Right atrium auricular region (tissue), 2 donors: Measurements from ENCODE around the gene DNAJB8. TPM values are rescaled to one million over a fixed set of nuclear protein-coding genes. Genes with fewer than 3 reads are reported as not detected.

Experiments
- DNase-seq: peaks from one replicate; pipeline ENCODE4 v3.0.0-alpha.2; 2019; ENCODE audit warnings: low spot score
- H3K27ac ChIP-seq, 2 donors: fragments of 200-600 bp; sonication (generic); 1 replicate in 1 of 2; 2 replicates in 1 of 2; pipeline ENCODE4 v1.5.1; 2016 to 2019
- H3K27me3 ChIP-seq, 2 donors: fragments of 200-600 bp; sonication (generic); one replicate each; pipeline versions ENCODE4 v1.5.1 to v1.6.0; 2017 to 2019
- H3K36me3 ChIP-seq: fragments of 200-600 bp; sonication (generic); one replicate; pipeline ENCODE4 v1.5.1; 2016
- H3K4me1 ChIP-seq, 2 donors: fragments of 200-600 bp; sonication (generic); one replicate each; pipeline versions ENCODE4 v1.5.1 to v1.6.0; 2017 to 2019
- H3K4me3 ChIP-seq, 2 donors: fragments of 200-600 bp; sonication (generic); 1 replicate in 1 of 2; 2 replicates in 1 of 2; pipeline ENCODE4 v1.5.1; 2017 to 2019; ENCODE audit warnings: mild to moderate bottlenecking in 1 of 2, moderate library complexity in 1 of 2
- H3K9me3 ChIP-seq, 2 donors: fragments of 200-600 bp; sonication (generic); one replicate each; pipeline ENCODE4 v1.5.1; 2019
- total RNA-seq, 2 donors: library from RNA; depleted of rRNA; stranded (reverse); fragments of >200 nt; gene quantifications; one replicate each; pipeline ENCODE4 v1.1.0, GENCODE V29; 2016
- TF ChIP-seq, protein P1 (sequence below), 2 donors: fragments of 200-600 bp; sonication (generic); IDR thresholded peaks; one replicate each; pipeline ENCODE4 v1.5.1; 2019; ENCODE audit warnings: antibody characterized with exemption in 2 of 2

DNAJB8 gene
- total RNA-seq, 2 donors from 2014 or later = not detected

DNA sequence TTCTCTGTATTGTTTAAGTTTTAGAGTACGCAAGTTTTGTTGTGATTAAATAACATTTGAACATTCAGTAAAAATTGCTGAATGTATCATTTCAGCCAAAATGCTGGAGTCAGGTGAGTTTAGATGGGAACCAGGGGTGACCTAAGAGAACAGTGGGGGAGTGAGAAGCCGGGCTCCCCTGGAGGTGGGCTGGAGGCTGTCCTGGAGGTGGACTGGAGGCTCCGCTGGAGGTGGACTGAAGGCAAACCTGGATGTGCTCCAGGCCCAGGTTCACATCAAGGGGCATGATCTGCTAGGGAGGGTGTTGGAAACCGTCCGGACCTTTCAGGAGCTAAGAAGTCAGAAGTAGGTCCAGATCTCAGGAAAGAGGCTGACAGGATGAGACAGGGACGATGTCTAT lies 23.7 kb downstream of the DNAJB8 start:
- DNase-seq = no peak

DNA sequence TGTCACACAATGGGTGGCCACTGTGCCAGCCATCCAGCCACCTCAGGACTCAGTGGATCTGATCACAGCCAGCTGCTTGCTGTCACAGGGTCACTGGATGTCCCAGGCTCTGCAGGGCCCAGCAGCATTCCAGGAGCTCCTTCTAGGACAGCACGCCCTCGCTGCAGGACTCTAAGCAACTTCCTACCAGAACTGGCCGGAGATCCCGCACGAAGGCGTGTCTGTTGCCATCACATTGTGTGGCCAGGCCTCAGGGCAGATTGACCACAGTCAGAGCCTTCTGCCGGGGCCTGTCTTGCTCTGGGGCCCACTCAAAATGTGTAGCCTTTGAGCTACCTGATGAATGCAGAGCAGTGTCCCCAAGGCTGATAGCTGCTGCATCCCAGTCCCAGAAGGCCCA lies 24.6 kb downstream of the DNAJB8 start:
- Histone ChIP-seq H3K4me1 (no peaks in the 10 kb centered on the region), H3K4me3 (no peak overlapping the region), H3K36me3 (no peaks in the 10 kb centered on the region), H3K27ac (no peak overlapping the region), H3K27me3 (no peaks in the 10 kb centered on the region), H3K9me3 (no peaks in the 10 kb centered on the region)
- TF ChIP-seq, protein P1, sequence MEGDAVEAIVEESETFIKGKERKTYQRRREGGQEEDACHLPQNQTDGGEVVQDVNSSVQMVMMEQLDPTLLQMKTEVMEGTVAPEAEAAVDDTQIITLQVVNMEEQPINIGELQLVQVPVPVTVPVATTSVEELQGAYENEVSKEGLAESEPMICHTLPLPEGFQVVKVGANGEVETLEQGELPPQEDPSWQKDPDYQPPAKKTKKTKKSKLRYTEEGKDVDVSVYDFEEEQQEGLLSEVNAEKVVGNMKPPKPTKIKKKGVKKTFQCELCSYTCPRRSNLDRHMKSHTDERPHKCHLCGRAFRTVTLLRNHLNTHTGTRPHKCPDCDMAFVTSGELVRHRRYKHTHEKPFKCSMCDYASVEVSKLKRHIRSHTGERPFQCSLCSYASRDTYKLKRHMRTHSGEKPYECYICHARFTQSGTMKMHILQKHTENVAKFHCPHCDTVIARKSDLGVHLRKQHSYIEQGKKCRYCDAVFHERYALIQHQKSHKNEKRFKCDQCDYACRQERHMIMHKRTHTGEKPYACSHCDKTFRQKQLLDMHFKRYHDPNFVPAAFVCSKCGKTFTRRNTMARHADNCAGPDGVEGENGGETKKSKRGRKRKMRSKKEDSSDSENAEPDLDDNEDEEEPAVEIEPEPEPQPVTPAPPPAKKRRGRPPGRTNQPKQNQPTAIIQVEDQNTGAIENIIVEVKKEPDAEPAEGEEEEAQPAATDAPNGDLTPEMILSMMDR (IDR thresholded peaks at IDR 0.05) = no peak
- no peak for DNase-seq

More for the DNA sequence above, 23.7 kb downstream of the DNAJB8 start:
- H3K4me1 ChIP-seq = no peaks in the 10 kb centered on the region
- no peaks in the 10 kb centered on the region for H3K36me3 ChIP-seq
- no peaks in the 10 kb centered on the region for H3K27me3 ChIP-seq
- TF ChIP-seq, protein P1 (IDR thresholded peaks at IDR 0.05) = no peak
- H3K27ac ChIP-seq = no peak overlapping the region
- H3K9me3 ChIP-seq = no peaks in the 10 kb centered on the region
- H3K4me3 ChIP-seq = no peak overlapping the region

DNA sequence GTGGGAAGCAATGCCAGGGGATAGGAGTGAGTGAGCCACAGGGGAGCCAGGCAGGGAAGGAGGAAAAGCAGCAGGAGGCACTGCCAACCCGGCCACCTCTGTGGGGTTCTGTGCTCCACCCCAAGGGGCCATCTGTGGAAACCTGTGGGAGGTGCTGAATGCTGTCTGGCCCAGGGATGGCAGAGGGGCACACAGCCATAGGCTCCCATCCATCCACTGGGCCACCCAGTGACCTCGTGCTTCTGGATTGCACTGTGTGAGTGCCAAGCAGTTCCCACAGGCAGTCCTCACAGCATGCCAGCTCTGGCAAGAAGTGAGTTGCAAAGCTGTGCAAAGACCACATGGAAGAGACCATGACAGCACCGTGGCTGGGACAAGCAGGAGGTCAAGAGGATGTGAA lies 27.5 kb downstream of the DNAJB8 start:
- Histone ChIP-seq H3K27ac (no peak overlapping the region), H3K27me3 (no peaks in the 10 kb centered on the region), H3K4me1 (no peaks in the 10 kb centered on the region), H3K4me3 (no peak overlapping the region), H3K9me3 (no peaks in the 10 kb centered on the region), H3K36me3 (no peaks in the 10 kb centered on the region)
- no peak for DNase-seq
- TF ChIP-seq, protein P1 (IDR thresholded peaks at IDR 0.05) = no peak

DNA sequence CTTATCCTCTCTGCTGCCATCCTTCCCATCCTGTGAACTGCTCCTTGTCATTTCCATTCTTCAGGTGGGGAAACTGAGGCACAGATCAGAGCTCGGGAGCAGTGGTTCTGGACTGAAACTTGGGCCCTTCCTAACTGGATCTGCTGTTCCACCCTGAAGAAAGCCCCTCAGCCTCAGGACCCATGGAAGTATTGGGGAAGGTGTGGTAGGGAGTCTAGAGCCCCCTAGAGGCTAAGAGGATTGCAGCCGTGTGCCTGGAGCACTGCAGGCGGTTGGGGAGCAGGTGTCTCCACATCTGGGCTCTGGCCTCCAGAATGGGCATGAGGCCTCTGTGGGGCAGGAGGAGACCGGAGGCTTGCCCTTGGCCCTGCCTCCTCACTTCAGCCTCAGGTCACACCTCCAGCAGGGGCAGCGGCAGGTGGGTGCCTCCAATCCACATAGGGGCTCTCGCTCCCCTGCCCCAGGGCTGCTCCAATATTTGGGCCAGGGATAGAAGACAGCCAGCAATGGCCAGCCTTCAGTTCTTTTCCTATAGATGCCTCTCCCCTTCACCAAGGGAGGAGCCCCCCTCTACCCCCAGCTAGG lies 28.1 kb downstream of the DNAJB8 start:
- H3K9me3 ChIP-seq = no peaks in the 10 kb centered on the region
- TF ChIP-seq, protein P1 (IDR thresholded peaks at IDR 0.05) = no peak
- no peaks in the 10 kb centered on the region for H3K27me3 ChIP-seq
- H3K36me3 ChIP-seq = no peaks in the 10 kb centered on the region
- H3K4me3 ChIP-seq = no peak overlapping the region
- H3K27ac ChIP-seq = no peak overlapping the region
- no peaks in the 10 kb centered on the region for H3K4me1 ChIP-seq
- DNase-seq = no peak

DNA sequence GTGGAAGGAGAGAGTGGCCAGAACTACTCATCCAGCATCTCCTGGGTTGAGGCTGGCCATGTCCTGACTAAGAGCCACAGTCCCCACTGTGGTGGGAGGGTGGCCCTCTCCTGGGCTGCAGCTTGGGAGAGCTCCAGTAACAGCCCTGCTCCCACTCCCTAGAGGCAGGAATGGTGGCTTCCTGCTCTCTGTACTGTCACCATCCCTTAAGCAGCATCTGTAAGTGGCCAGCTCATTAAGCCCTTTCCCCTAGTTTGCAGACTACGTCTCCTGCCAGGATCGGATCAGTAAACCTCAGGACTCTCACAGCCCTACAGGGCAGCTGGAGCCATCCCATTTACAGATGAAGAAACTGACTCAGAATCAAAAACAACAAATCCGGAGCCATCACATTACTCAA lies 30.5 kb downstream of the DNAJB8 start:
- no peaks in the 10 kb centered on the region for H3K27me3 ChIP-seq
- TF ChIP-seq, protein P1 (IDR thresholded peaks at IDR 0.05) = no peak

DNA sequence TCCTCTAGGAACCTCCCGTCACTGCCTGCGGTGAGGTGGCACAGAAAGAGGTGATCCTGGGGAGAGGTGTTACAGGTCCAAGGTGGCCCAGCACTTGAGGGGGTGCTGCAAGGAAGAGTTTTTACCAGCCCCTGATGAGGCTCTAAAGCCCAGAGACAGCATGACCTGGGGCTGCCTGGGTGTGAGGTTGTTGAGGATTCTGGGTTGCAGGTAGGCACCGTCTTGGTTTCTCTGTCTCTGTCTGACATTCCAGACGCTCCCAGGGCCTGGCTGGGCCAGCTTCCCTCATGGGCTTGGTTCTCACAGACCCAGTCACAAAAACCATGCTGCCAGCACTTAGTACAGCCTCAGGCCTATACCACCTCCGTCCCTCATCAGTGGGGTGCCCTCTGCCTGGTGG lies 31.1 kb downstream of the DNAJB8 start:
- Histone ChIP-seq H3K27me3 (no peaks in the 10 kb centered on the region), H3K36me3 (no peaks in the 10 kb centered on the region), H3K27ac (no peak overlapping the region), H3K4me1 (peaks cover 0 to 12% of the 10 kb centered on the region in 2 donors), H3K4me3 (no peak overlapping the region), H3K9me3 (no peaks in the 10 kb centered on the region)
- TF ChIP-seq, protein P1 (IDR thresholded peaks at IDR 0.05) = no peak
- DNase-seq = no peak

More for the DNA sequence above, 30.5 kb downstream of the DNAJB8 start:
- Histone ChIP-seq H3K36me3 (no peaks in the 10 kb centered on the region), H3K9me3 (no peaks in the 10 kb centered on the region), H3K27ac (no peak overlapping the region), H3K4me3 (no peak overlapping the region), H3K4me1 (peaks cover 0 to 12% of the 10 kb centered on the region in 2 donors)
- DNase-seq = no peak
